Measurements from ENCODE around the gene SLC27A3.

The SLC27A3 gene

GRCh38 chr1:153778051-153778823 is 3.0 kb downstream of the SLC27A3 start:
- TF ChIP-seq CEBPB (IDR thresholded peaks at IDR 0.05) (no peak), TEAD4 (IDR thresholded peaks at IDR 0.05) (no peak), CREB1 (IDR thresholded peaks at IDR 0.05; ENCODE audit: low read depth) (no peak), MAX (IDR thresholded peaks at IDR 0.05) (no peak), NFIC (IDR thresholded peaks at IDR 0.05) (no peak), YY1 (IDR thresholded peaks at IDR 0.05; ENCODE audit: low read depth) (no peak), TCF12 (IDR thresholded peaks at IDR 0.05; ENCODE audit: low read depth) (no peak), FOXM1 (IDR thresholded peaks at IDR 0.05; ENCODE audit: borderline replicate concordance, low read depth) (no peak), USF1 (IDR thresholded peaks at IDR 0.05) (no peak), REST (IDR thresholded peaks at IDR 0.05; ENCODE audit: low read depth) (no peak), RAD21 (IDR thresholded peaks at IDR 0.05; ENCODE audit: low read depth) (no peak), ZBTB7A (IDR thresholded peaks at IDR 0.05; ENCODE audit: low read depth) (no peak), TAF1 (IDR thresholded peaks at IDR 0.05; ENCODE audit: low read depth) (no peak), EGR1 (IDR thresholded peaks at IDR 0.05) (no peak), EP300 (IDR thresholded peaks at IDR 0.05; ENCODE audit: borderline replicate concordance) (no peak)

- TF ChIP-seq TCF12 (IDR thresholded peaks at IDR 0.05; ENCODE audit: low read depth) (no peak), ZBTB7A (IDR thresholded peaks at IDR 0.05; ENCODE audit: low read depth) (no peak), MAX (IDR thresholded peaks at IDR 0.05) (no peak), USF1 (IDR thresholded peaks at IDR 0.05) (no peak), RAD21 (IDR thresholded peaks at IDR 0.05; ENCODE audit: low read depth) (no peak), REST (IDR thresholded peaks at IDR 0.05; ENCODE audit: low read depth) (no peak), NFIC (IDR thresholded peaks at IDR 0.05) (no peak), CEBPB (IDR thresholded peaks at IDR 0.05) (no peak), FOXM1 (IDR thresholded peaks at IDR 0.05; ENCODE audit: borderline replicate concordance, low read depth) (no peak), CREB1 (IDR thresholded peaks at IDR 0.05; ENCODE audit: low read depth) (no peak), EP300 (IDR thresholded peaks at IDR 0.05; ENCODE audit: borderline replicate concordance) (no peak), YY1 (IDR thresholded peaks at IDR 0.05; ENCODE audit: low read depth) (no peak)
Observed at GRCh38 chr1:153778824-153779519, 3.8 kb downstream of the SLC27A3 start.

- TF ChIP-seq ZBTB7A (IDR thresholded peaks at IDR 0.05; ENCODE audit: low read depth): no peak
- TF ChIP-seq USF1 (IDR thresholded peaks at IDR 0.05): no peak
- TF ChIP-seq EP300 (IDR thresholded peaks at IDR 0.05; ENCODE audit: borderline replicate concordance): no peak
- TF ChIP-seq CREB1 (IDR thresholded peaks at IDR 0.05; ENCODE audit: low read depth): no peak
- no peak for TF ChIP-seq TAF1 (IDR thresholded peaks at IDR 0.05; ENCODE audit: low read depth)
- TF ChIP-seq TEAD4 (IDR thresholded peaks at IDR 0.05): no peak
- TF ChIP-seq CEBPB (IDR thresholded peaks at IDR 0.05): no peak
- no peak for TF ChIP-seq MAX (IDR thresholded peaks at IDR 0.05)
- TF ChIP-seq RAD21 (IDR thresholded peaks at IDR 0.05; ENCODE audit: low read depth): no peak
- no peak for TF ChIP-seq YY1 (IDR thresholded peaks at IDR 0.05; ENCODE audit: low read depth)
- TF ChIP-seq EGR1 (IDR thresholded peaks at IDR 0.05): no peak
- TF ChIP-seq NFIC (IDR thresholded peaks at IDR 0.05): no peak
- no peak for TF ChIP-seq FOXM1 (IDR thresholded peaks at IDR 0.05; ENCODE audit: borderline replicate concordance, low read depth)
- TF ChIP-seq TCF12 (IDR thresholded peaks at IDR 0.05; ENCODE audit: low read depth): no peak
- TF ChIP-seq REST (IDR thresholded peaks at IDR 0.05; ENCODE audit: low read depth): no peak
Observed at GRCh38 chr1:153779781-153780541, 4.8 kb downstream of the SLC27A3 start.

All from Ishikawa (cell line).